ENCODE data around the gene ANKHD1.

The ANKHD1 gene

DNA sequence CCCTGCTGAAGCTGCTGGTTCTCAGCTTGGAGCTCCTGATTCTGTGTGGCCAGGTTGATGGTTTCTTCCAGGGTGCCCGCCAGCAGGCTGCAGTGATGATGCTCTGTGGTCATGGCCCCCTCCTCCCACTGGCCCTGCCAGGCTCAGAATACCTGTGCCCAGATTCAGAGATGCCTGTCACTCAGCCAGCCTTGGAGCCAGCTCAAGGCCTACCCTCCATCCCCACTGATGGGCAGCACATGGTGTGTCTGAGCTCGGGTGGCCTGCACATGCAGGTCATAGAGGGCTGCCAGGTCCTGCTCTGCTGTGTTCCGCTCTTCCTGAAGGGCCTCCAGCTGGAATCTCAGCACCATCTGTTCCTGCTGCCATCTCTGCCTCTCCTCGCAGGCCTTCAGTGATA, 168.4 kb downstream of the ANKHD1 start:
- no peaks in the 10 kb centered on the region for H3K9me3 ChIP-seq (ENCODE audit: insufficient read depth, low read length)
- no peak overlapping the region for H3K27ac ChIP-seq (ENCODE audit: low read length)
- H3K79me2 ChIP-seq (ENCODE audit: low read length), result peaks cover 17% of the 10 kb centered on the region
- no peaks in the 10 kb centered on the region for H3K36me3 ChIP-seq (replicated peaks; ENCODE audit: low read depth, low read length)
- no peak overlapping the region for H2AFZ ChIP-seq (ENCODE audit: low read depth, low read length)
- H3K4me2 ChIP-seq (ENCODE audit: low read length), result no peak overlapping the region
- no peaks in the 10 kb centered on the region for H4K20me1 ChIP-seq (ENCODE audit: insufficient read depth, low read length)
- no peak for TF ChIP-seq EZH2phosphoT487 (IDR thresholded peaks at IDR 0.05; ENCODE audit: low read depth)
- no peak for TF ChIP-seq CTCF (IDR thresholded peaks at IDR 0.05; ENCODE audit: low read depth, low read length)
- no peak overlapping the region for H3K9ac ChIP-seq (ENCODE audit: low read length)
- no peak overlapping the region for H3K4me3 ChIP-seq (ENCODE audit: low read length)
- H3K27me3 ChIP-seq (ENCODE audit: low read depth, low read length), result no peaks in the 10 kb centered on the region
- H3K4me1 ChIP-seq (ENCODE audit: low read length), result peaks cover 26% of the 10 kb centered on the region

GRCh38 chr5:140570488-140570887, 168.9 kb downstream of the ANKHD1 start:
- H2AFZ ChIP-seq (ENCODE audit: low read depth, low read length), result no peak overlapping the region
- TF ChIP-seq EZH2phosphoT487 (IDR thresholded peaks at IDR 0.05; ENCODE audit: low read depth), result no peak
- TF ChIP-seq CTCF (IDR thresholded peaks at IDR 0.05; ENCODE audit: low read depth, low read length), result no peak
- no peak overlapping the region for H3K9ac ChIP-seq (ENCODE audit: low read length)
- H3K9me3 ChIP-seq (ENCODE audit: insufficient read depth, low read length), result no peaks in the 10 kb centered on the region
- H3K27me3 ChIP-seq (ENCODE audit: low read depth, low read length), result no peaks in the 10 kb centered on the region
- no peak overlapping the region for H3K4me3 ChIP-seq (ENCODE audit: low read length)
- H4K20me1 ChIP-seq (ENCODE audit: insufficient read depth, low read length), result no peaks in the 10 kb centered on the region
- no peak overlapping the region for H3K4me2 ChIP-seq (ENCODE audit: low read length)
- H3K79me2 ChIP-seq (ENCODE audit: low read length), result peaks cover 13% of the 10 kb centered on the region
- peaks cover 23% of the 10 kb centered on the region for H3K4me1 ChIP-seq (ENCODE audit: low read length)
- no peak overlapping the region for H3K27ac ChIP-seq (ENCODE audit: low read length)
- H3K36me3 ChIP-seq (replicated peaks; ENCODE audit: low read depth, low read length), result no peaks in the 10 kb centered on the region

GRCh38 chr5:140571105-140571504, 169.5 kb downstream of the ANKHD1 start:
- peaks cover 17% of the 10 kb centered on the region for H3K4me1 ChIP-seq (ENCODE audit: low read length)
- H3K9ac ChIP-seq (ENCODE audit: low read length), result no peak overlapping the region
- H3K4me2 ChIP-seq (ENCODE audit: low read length), result no peak overlapping the region
- H3K4me3 ChIP-seq (ENCODE audit: low read length), result no peak overlapping the region
- no peaks in the 10 kb centered on the region for H3K9me3 ChIP-seq (ENCODE audit: insufficient read depth, low read length)
- no peaks in the 10 kb centered on the region for H4K20me1 ChIP-seq (ENCODE audit: insufficient read depth, low read length)
- no peaks in the 10 kb centered on the region for H3K27me3 ChIP-seq (ENCODE audit: low read depth, low read length)
- H3K36me3 ChIP-seq (replicated peaks; ENCODE audit: low read depth, low read length), result no peaks in the 10 kb centered on the region
- no peak overlapping the region for H2AFZ ChIP-seq (ENCODE audit: low read depth, low read length)
- TF ChIP-seq CTCF (IDR thresholded peaks at IDR 0.05; ENCODE audit: low read depth, low read length), result no peak
- no peak for TF ChIP-seq EZH2phosphoT487 (IDR thresholded peaks at IDR 0.05; ENCODE audit: low read depth)
- no peak overlapping the region for H3K27ac ChIP-seq (ENCODE audit: low read length)
- H3K79me2 ChIP-seq (ENCODE audit: low read length), result peaks cover 6% of the 10 kb centered on the region

GRCh38 chr5:140573683-140574082, 172.1 kb downstream of the ANKHD1 start:
- H3K4me3 ChIP-seq (ENCODE audit: low read length), result no peak overlapping the region
- no peaks in the 10 kb centered on the region for H3K36me3 ChIP-seq (replicated peaks; ENCODE audit: low read depth, low read length)
- H3K27ac ChIP-seq (ENCODE audit: low read length), result no peak overlapping the region
- no peak overlapping the region for H2AFZ ChIP-seq (ENCODE audit: low read depth, low read length)
- H3K9ac ChIP-seq (ENCODE audit: low read length), result no peak overlapping the region
- no peaks in the 10 kb centered on the region for H4K20me1 ChIP-seq (ENCODE audit: insufficient read depth, low read length)
- H3K9me3 ChIP-seq (ENCODE audit: insufficient read depth, low read length), result no peaks in the 10 kb centered on the region
- no peaks in the 10 kb centered on the region for H3K79me2 ChIP-seq (ENCODE audit: low read length)
- TF ChIP-seq EZH2phosphoT487 (IDR thresholded peaks at IDR 0.05; ENCODE audit: low read depth) (no peak), CTCF (IDR thresholded peaks at IDR 0.05; ENCODE audit: low read depth, low read length) (no peak)
- H3K27me3 ChIP-seq (ENCODE audit: low read depth, low read length), result no peaks in the 10 kb centered on the region
- H3K4me2 ChIP-seq (ENCODE audit: low read length), result no peak overlapping the region
- H3K4me1 ChIP-seq (ENCODE audit: low read length), result peaks cover 12% of the 10 kb centered on the region
